H9 (cell line): ENCODE data around the gene SLC24A3. TPM values are rescaled to one million over a fixed set of nuclear protein-coding genes. Genes with fewer than 3 reads are reported as not detected.

ENCODE experiments used
- DNase-seq: peaks from one replicate; pipeline ENCODE4 v3.0.0-alpha.2; 2017
- H2AFZ ChIP-seq: one replicate; pipeline ENCODE4 v1.6.1; 2013; ENCODE audit warnings: mild to moderate bottlenecking, low read length, control low read depth, moderate library complexity
- H2AK5ac ChIP-seq: 2 replicates; pipeline ENCODE4 v1.6.1; 2013; ENCODE audit warnings: low read length, control low read depth, mixed read lengths; ENCODE audit not compliant: insufficient read length
- H2BK120ac ChIP-seq: one replicate; pipeline ENCODE4 v1.6.1; 2013; ENCODE audit warnings: low read depth, mild to moderate bottlenecking, low read length, control low read depth, inconsistent platforms; ENCODE audit not compliant: poor library complexity, severe bottlenecking
- H2BK12ac ChIP-seq: 2 replicates; pipeline ENCODE4 v1.6.1; 2013; ENCODE audit warnings: low read length, control low read depth, mixed read lengths, low read depth; ENCODE audit not compliant: insufficient read length
- H2BK15ac ChIP-seq: 2 replicates; pipeline ENCODE4 v1.6.1; 2013; ENCODE audit warnings: low read depth, low read length, control low read depth
- H2BK20ac ChIP-seq: one replicate; pipeline ENCODE4 v1.6.1; 2013; ENCODE audit warnings: low read depth, mild to moderate bottlenecking, low read length, control low read depth, inconsistent platforms; ENCODE audit not compliant: poor library complexity, severe bottlenecking
- H2BK5ac ChIP-seq: 2 replicates; pipeline ENCODE4 v1.6.1; 2013; ENCODE audit warnings: low read length, control low read depth, mixed read lengths; ENCODE audit not compliant: insufficient read length
- H3K14ac ChIP-seq: 2 replicates; pipeline ENCODE4 v1.6.1; 2013; ENCODE audit warnings: low read length, control low read depth; ENCODE audit not compliant: insufficient read depth
- H3K18ac ChIP-seq: 2 replicates; pipeline ENCODE4 v1.6.1; 2013; ENCODE audit warnings: low read depth, mild to moderate bottlenecking, mixed read lengths, low read length, control low read depth; ENCODE audit not compliant: insufficient read length
- H3K23ac ChIP-seq: 2 replicates; pipeline ENCODE4 v1.6.1; 2013; ENCODE audit warnings: low read length, control low read depth, mixed read lengths, low read depth; ENCODE audit not compliant: insufficient read length
- H3K23me2 ChIP-seq: 2 replicates; pipeline ENCODE4 v1.6.1; 2013; ENCODE audit warnings: low read depth, mild to moderate bottlenecking, mixed read lengths, low read length, control low read depth; ENCODE audit not compliant: insufficient read length, poor library complexity, severe bottlenecking
- H3K27ac ChIP-seq: 2 replicates; pipeline ENCODE4 v1.5.1; 2013; ENCODE audit warnings: low read length, control low read depth, mixed read lengths, low read depth; ENCODE audit not compliant: insufficient read length
- H3K27me3 ChIP-seq: 2 replicates; pipeline ENCODE4 v1.6.1; 2013; ENCODE audit warnings: low read length, control low read depth, inconsistent platforms; ENCODE audit not compliant: insufficient read depth
- H3K4ac ChIP-seq: 2 replicates; pipeline ENCODE4 v1.6.1; 2013; ENCODE audit warnings: low read depth, mild to moderate bottlenecking, control low read depth, inconsistent platforms, low read length, moderate library complexity
- H3K4me1 ChIP-seq: 2 replicates; pipeline ENCODE4 v1.6.1; 2013; ENCODE audit warnings: low read length, control low read depth, inconsistent platforms; ENCODE audit not compliant: insufficient read depth
- H3K4me2 ChIP-seq: 2 replicates; pipeline ENCODE4 v1.6.1; 2013; ENCODE audit warnings: low read length, control low read depth, mixed read lengths; ENCODE audit not compliant: insufficient read length, insufficient read depth
- H3K56ac ChIP-seq: 2 replicates; pipeline ENCODE4 v1.6.1; 2013; ENCODE audit warnings: low read depth, mild to moderate bottlenecking, mixed read lengths, low read length, control low read depth; ENCODE audit not compliant: insufficient read length
- H3K79me1 ChIP-seq: 2 replicates; pipeline ENCODE4 v1.6.1; 2013; ENCODE audit warnings: low read depth, mild to moderate bottlenecking, moderate library complexity, low read length, control low read depth, inconsistent platforms; ENCODE audit not compliant: insufficient read depth, poor library complexity, severe bottlenecking
- H3K79me2 ChIP-seq: 2 replicates; pipeline ENCODE4 v1.6.1; 2013; ENCODE audit warnings: low read length, control low read depth, inconsistent platforms; ENCODE audit not compliant: insufficient read depth
- H3K9ac ChIP-seq: 2 replicates; pipeline ENCODE4 v1.6.1; 2013; ENCODE audit warnings: low read length, control low read depth, mixed read lengths; ENCODE audit not compliant: insufficient read length; ENCODE audit errors: extremely low read depth
- H3K9me3 ChIP-seq: one replicate; pipeline ENCODE4 v1.6.1; 2013; ENCODE audit warnings: low read depth, low read length, inconsistent platforms; ENCODE audit not compliant: control insufficient read depth
- H3T11ph ChIP-seq: one replicate; pipeline ENCODE4 v1.6.1; 2013; ENCODE audit warnings: mild to moderate bottlenecking, low read length, control low read depth, inconsistent platforms
- H4K20me1 ChIP-seq: one replicate; pipeline ENCODE4 v1.6.1; 2013; ENCODE audit not compliant: control insufficient read depth, insufficient read length, insufficient read depth
- H4K5ac ChIP-seq: 2 replicates; pipeline ENCODE4 v1.6.1; 2013; ENCODE audit warnings: low read depth, mild to moderate bottlenecking, mixed read lengths, low read length, control low read depth; ENCODE audit not compliant: insufficient read length
- H4K8ac ChIP-seq: replicated peaks from 2 replicates; pipeline ENCODE4 v1.6.1; 2013; ENCODE audit warnings: low read length, control low read depth, mixed read lengths, low read depth; ENCODE audit not compliant: insufficient read length
- H4K91ac ChIP-seq: 2 replicates; pipeline ENCODE4 v1.6.1; 2013; ENCODE audit warnings: low read depth, mild to moderate bottlenecking, moderate library complexity, mixed read lengths, low read length, control low read depth; ENCODE audit not compliant: insufficient read length
- H3K27ac Mint-ChIP-seq, 3 experiments: 2 replicates in 2 of 3; 3 replicates in 1 of 3; pipeline ENCODE4 v1.8.0; 2020 to 2021; ENCODE audit warnings: mixed read lengths in 3 of 3, mild to moderate bottlenecking in 1 of 3, moderate library complexity in 1 of 3
- H3K27me3 Mint-ChIP-seq: 2 replicates; pipeline ENCODE4 v1.8.0; 2021; ENCODE audit warnings: low read depth, mild to moderate bottlenecking, moderate library complexity, mixed read lengths
- H3K36me3 Mint-ChIP-seq, 3 experiments: 2 replicates in 2 of 3; 3 replicates in 1 of 3; pipeline ENCODE4 v1.8.0; 2020 to 2021; ENCODE audit warnings: low read depth in 3 of 3, mixed read lengths in 3 of 3; ENCODE audit not compliant: insufficient read depth in 1 of 3
- H3K4me1 Mint-ChIP-seq, 2 experiments: 2 replicates each; pipeline ENCODE4 v1.8.0; 2020; ENCODE audit warnings: mixed read lengths in 2 of 2
- H3K4me3 Mint-ChIP-seq, 2 experiments: 2 replicates in 1 of 2; 3 replicates in 1 of 2; pipeline ENCODE4 v1.8.0; 2020 to 2021; ENCODE audit warnings: mild to moderate bottlenecking in 2 of 2, mixed read lengths in 2 of 2, moderate library complexity in 1 of 2
- H3K9me3 Mint-ChIP-seq, 2 experiments: 2 replicates in 1 of 2; 3 replicates in 1 of 2; pipeline ENCODE4 v1.8.0; 2020; ENCODE audit warnings: mild to moderate bottlenecking in 2 of 2, mixed read lengths in 2 of 2, moderate library complexity in 1 of 2
- WGBS: extraction: QIAGEN DNeasy Blood & Tissue Kit; methylation state at CpG from one replicate; pipeline ENCODE4 v1.1.7; 2013; ENCODE audit warnings: missing lambda C conversion rate, low lambda C conversion rate, mixed read lengths; ENCODE audit not compliant: insufficient read length; ENCODE audit errors: extremely low coverage; 5-methylcytosine and 5-hydroxymethylcytosine counted together
- total RNA-seq: library from RNA; stranded (reverse); gene quantifications from 2 replicates; pipeline ENCODE4 v1.2.1, GENCODE V29; 2021
- TF ChIP-seq, protein P1 (sequence below): fragments of 200-600 bp; sonication (generic); conservative IDR thresholded peaks from 3 replicates; pipeline ENCODE4 v1.8.0; 2021; ENCODE audit warnings: antibody characterized with exemption, mild to moderate bottlenecking

SLC24A3 gene
- total RNA-seq, 1 experiment from 2014 or later: 0.83 TPM

DNA sequence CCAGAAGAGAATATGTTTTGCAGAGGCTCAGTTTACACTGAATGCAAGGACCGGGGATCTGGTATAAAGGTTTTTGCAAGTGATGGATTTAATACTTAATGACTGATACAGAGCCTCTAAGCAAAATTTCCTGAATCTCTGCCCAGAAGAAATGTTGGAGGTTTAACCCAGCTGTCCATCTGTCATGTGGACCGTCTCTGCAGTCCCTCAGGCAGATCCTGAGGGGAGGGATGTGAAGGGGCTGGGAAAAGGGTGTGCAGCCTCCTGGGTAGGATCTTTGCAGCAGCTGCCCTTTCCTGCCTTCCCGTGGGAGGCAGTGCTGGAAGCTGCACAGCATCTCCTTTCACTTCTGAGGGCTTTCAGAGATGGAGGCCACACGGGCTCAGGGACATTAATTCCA, 207.0 kb downstream of the SLC24A3 start:
- H4K8ac ChIP-seq: no peak overlapping the region
- H3K56ac ChIP-seq: no peak overlapping the region
- H4K5ac ChIP-seq: no peak overlapping the region
- DNase-seq: no peak
- H3K27ac ChIP-seq: no peak overlapping the region
- peaks cover 7% of the 10 kb centered on the region for H3K4me1 ChIP-seq
- H2BK12ac ChIP-seq: no peak overlapping the region
- Mint-ChIP-seq H3K27me3 (peaks cover 5% of the 10 kb centered on the region), H3K4me3 (no peak overlapping the region), H3K9me3 (peaks cover 0 to 3% of the 10 kb centered on the region in 2 experiments; a peak in 2 of 5 replicates), H3K27ac (no peak overlapping the region), H3K36me3 (peaks cover 0 to 12% (median 3%) of the 10 kb centered on the region in 3 experiments; a peak in 3 of 7 replicates), H3K4me1 (peaks cover 21 to 22% of the 10 kb centered on the region in 2 experiments)
- H3K4ac ChIP-seq: no peak overlapping the region
- no peak overlapping the region for H3K23ac ChIP-seq
- no peak overlapping the region for H3T11ph ChIP-seq
- H3K18ac ChIP-seq: no peak overlapping the region
- no peak overlapping the region for H3K4me2 ChIP-seq
- no peak overlapping the region for H2BK5ac ChIP-seq
- H3K9me3 ChIP-seq: no peaks in the 10 kb centered on the region
- no peaks in the 10 kb centered on the region for H3K27me3 ChIP-seq
- no peak overlapping the region for H2AFZ ChIP-seq
- no peak overlapping the region for H3K9ac ChIP-seq
- H2BK120ac ChIP-seq: no peak overlapping the region
- WGBS: no CpG with 5 or more reads among the region's 4 CpGs
- H4K20me1 ChIP-seq: no peaks in the 10 kb centered on the region
- TF ChIP-seq, protein P1, sequence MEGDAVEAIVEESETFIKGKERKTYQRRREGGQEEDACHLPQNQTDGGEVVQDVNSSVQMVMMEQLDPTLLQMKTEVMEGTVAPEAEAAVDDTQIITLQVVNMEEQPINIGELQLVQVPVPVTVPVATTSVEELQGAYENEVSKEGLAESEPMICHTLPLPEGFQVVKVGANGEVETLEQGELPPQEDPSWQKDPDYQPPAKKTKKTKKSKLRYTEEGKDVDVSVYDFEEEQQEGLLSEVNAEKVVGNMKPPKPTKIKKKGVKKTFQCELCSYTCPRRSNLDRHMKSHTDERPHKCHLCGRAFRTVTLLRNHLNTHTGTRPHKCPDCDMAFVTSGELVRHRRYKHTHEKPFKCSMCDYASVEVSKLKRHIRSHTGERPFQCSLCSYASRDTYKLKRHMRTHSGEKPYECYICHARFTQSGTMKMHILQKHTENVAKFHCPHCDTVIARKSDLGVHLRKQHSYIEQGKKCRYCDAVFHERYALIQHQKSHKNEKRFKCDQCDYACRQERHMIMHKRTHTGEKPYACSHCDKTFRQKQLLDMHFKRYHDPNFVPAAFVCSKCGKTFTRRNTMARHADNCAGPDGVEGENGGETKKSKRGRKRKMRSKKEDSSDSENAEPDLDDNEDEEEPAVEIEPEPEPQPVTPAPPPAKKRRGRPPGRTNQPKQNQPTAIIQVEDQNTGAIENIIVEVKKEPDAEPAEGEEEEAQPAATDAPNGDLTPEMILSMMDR: no peak
- H3K14ac ChIP-seq: no peak overlapping the region
- no peaks in the 10 kb centered on the region for H3K79me2 ChIP-seq
- no peak overlapping the region for H2AK5ac ChIP-seq
- no peak overlapping the region for H4K91ac ChIP-seq
- no peaks in the 10 kb centered on the region for H3K23me2 ChIP-seq
- no peak overlapping the region for H2BK15ac ChIP-seq
- no peak overlapping the region for H2BK20ac ChIP-seq
- H3K79me1 ChIP-seq: no peaks in the 10 kb centered on the region
